Natural killer cell (primary cell): ENCODE measurements around the gene SLC26A4. TPM values are rescaled to one million over a fixed set of nuclear protein-coding genes. Genes with fewer than 3 reads are reported as not detected.

ENCODE experiments used
- ATAC-seq, 3 donors: fragments of 150-1000 bp in 2 of 3; fragments of 200-7000 bp in 1 of 3; cut with Tn5 transposase; 1 replicate in 1 of 3; 2 replicates in 2 of 3; pipeline ENCODE4 v1.10.0; 2021; ENCODE audit warnings: mild to moderate bottlenecking in 2 of 3, moderate library complexity in 2 of 3
- DNase-seq, 2 donors: peaks; one replicate each; pipeline versions ENCODE4 v3.0.0 to v3.0.0-alpha.2; 2013 to 2021; ENCODE audit warnings: mixed read lengths in 1 of 2
- H3K27ac ChIP-seq: one replicate; pipeline ENCODE4 v1.5.1; 2013; ENCODE audit warnings: mild to moderate bottlenecking, low read length
- H3K27me3 ChIP-seq: one replicate; pipeline ENCODE4 v1.6.1; 2013; ENCODE audit warnings: low read length; ENCODE audit not compliant: control insufficient read depth, insufficient read depth
- H3K36me3 ChIP-seq: one replicate; pipeline ENCODE4 v1.6.1; 2013; ENCODE audit warnings: low read length; ENCODE audit not compliant: control insufficient read depth, insufficient read depth
- H3K4me1 ChIP-seq: one replicate; pipeline ENCODE4 v1.6.1; 2013; ENCODE audit warnings: low read length; ENCODE audit not compliant: control insufficient read depth, insufficient read depth
- H3K4me3 ChIP-seq: one replicate; pipeline ENCODE4 v1.5.1; 2013; ENCODE audit warnings: low read length
- H3K9me3 ChIP-seq: one replicate; pipeline ENCODE4 v1.6.1; 2013; ENCODE audit warnings: low read length; ENCODE audit not compliant: control insufficient read depth, insufficient read depth
- H3K27ac Mint-ChIP-seq, 2 donors: one replicate each; pipeline ENCODE4 v1.8.0; 2022; ENCODE audit warnings: mild to moderate bottlenecking in 2 of 2, mixed read lengths in 2 of 2, moderate library complexity in 1 of 2
- H3K27me3 Mint-ChIP-seq, 2 donors: one replicate each; pipeline ENCODE4 v1.8.0; 2022; ENCODE audit warnings: low read depth in 2 of 2, mixed read lengths in 2 of 2
- H3K36me3 Mint-ChIP-seq: one replicate; pipeline ENCODE4 v1.8.0; 2022; ENCODE audit warnings: mixed read lengths
- H3K4me1 Mint-ChIP-seq, 2 donors: one replicate each; pipeline ENCODE4 v1.8.0; 2022; ENCODE audit warnings: mixed read lengths in 2 of 2
- H3K4me3 Mint-ChIP-seq: one replicate; pipeline ENCODE4 v1.8.0; 2022; ENCODE audit warnings: mild to moderate bottlenecking, moderate library complexity, mixed read lengths
- H3K9me3 Mint-ChIP-seq, 2 donors: one replicate each; pipeline ENCODE4 v1.8.0; 2022; ENCODE audit warnings: mixed read lengths in 2 of 2
- WGBS: methylation state at CpG from one replicate; pipeline ENCODE4 v1.1.7; 2013; ENCODE audit warnings: missing lambda C conversion rate; ENCODE audit not compliant: insufficient coverage; 5-methylcytosine and 5-hydroxymethylcytosine counted together
- intact Hi-C: fragments of 100-400 bp; cut with micrococcal nuclease; formaldehyde crosslinking; loops from one replicate; pipeline ENCODE4 v1.14.2; 2022
- total RNA-seq, 4 donors: library from RNA; stranded (reverse); fragments of 120-200 nt in 1 of 4; gene quantifications; one replicate each; pipeline versions ENCODE4 v1.2.3 to v1.2.4, GENCODE V29; 2013 to 2022
- TF ChIP-seq, protein P1 (sequence below): fragments of 200-600 bp; IDR thresholded peaks from one replicate; pipeline ENCODE4 v1.8.0; 2022; ENCODE audit warnings: antibody characterized with exemption

SLC26A4 gene
- total RNA-seq, 3 donors from 2014 or later (not counting 1 experiment from before 2014, with no cell fraction given), result 0.45 TPM; not detected in 2

DNA sequence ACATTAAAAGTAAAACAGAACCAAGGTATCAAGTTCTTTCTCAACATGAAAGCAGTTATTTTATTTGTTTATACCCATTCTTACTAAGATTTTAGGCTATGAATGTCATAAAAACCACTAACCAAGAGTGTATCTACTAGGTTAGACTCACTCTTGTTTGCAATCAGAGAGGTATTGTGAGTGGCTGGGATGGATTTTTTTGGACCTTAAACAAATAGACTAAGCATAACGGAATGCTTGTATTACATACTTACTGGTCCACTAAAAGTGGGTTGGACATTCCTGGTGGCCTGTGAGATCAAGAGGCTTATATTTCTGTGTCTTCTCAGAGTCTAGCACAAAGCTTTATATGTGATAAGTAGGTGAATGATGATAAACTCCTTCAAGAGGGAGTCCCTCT lies 50.7 kb downstream of the SLC26A4 start:
- ATAC-seq (no peak), DNase-seq (no peak)
- H3K9me3 Mint-ChIP-seq, result no peaks in the 10 kb centered on the region
- Histone ChIP-seq H3K9me3 (no peaks in the 10 kb centered on the region), H3K27me3 (no peaks in the 10 kb centered on the region), H3K4me1 (no peaks in the 10 kb centered on the region), H3K4me3 (no peak overlapping the region), H3K36me3 (no peaks in the 10 kb centered on the region), H3K27ac (no peak overlapping the region)
- TF ChIP-seq, protein P1, sequence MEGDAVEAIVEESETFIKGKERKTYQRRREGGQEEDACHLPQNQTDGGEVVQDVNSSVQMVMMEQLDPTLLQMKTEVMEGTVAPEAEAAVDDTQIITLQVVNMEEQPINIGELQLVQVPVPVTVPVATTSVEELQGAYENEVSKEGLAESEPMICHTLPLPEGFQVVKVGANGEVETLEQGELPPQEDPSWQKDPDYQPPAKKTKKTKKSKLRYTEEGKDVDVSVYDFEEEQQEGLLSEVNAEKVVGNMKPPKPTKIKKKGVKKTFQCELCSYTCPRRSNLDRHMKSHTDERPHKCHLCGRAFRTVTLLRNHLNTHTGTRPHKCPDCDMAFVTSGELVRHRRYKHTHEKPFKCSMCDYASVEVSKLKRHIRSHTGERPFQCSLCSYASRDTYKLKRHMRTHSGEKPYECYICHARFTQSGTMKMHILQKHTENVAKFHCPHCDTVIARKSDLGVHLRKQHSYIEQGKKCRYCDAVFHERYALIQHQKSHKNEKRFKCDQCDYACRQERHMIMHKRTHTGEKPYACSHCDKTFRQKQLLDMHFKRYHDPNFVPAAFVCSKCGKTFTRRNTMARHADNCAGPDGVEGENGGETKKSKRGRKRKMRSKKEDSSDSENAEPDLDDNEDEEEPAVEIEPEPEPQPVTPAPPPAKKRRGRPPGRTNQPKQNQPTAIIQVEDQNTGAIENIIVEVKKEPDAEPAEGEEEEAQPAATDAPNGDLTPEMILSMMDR, result no peak
- 100% methylated on average over 1 of the region's 1 CpG for WGBS
- H3K27me3 Mint-ChIP-seq, result peaks cover 5 to 11% of the 10 kb centered on the region in 2 donors
- H3K36me3 Mint-ChIP-seq, result no peaks in the 10 kb centered on the region
- H3K27ac Mint-ChIP-seq, result no peak overlapping the region
- no peak overlapping the region for H3K4me3 Mint-ChIP-seq
- intact Hi-C loops, result no loop called here
- H3K4me1 Mint-ChIP-seq, result no peaks in the 10 kb centered on the region

DNA sequence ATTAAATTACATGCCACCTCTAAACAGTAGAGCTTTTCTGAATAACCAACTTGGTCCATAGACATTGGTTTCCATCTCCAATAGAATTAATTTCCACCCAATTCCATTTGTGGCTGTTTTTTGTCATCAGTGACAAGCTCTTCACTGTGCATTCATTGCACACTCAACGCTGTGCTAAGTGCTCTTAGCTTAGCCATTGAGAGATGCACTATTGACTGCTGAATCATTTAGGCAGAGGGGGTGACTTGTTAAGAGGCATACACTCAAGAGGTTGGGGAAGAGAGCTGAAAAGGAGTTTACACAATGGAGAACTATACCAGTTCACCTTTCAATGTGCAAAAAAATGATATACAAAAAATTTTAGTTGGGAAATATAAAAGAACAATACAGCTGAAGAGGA lies 51.4 kb downstream of the SLC26A4 start:
- Histone ChIP-seq H3K4me3 (no peak overlapping the region), H3K36me3 (no peaks in the 10 kb centered on the region), H3K4me1 (no peaks in the 10 kb centered on the region), H3K27ac (no peak overlapping the region), H3K9me3 (no peaks in the 10 kb centered on the region), H3K27me3 (no peaks in the 10 kb centered on the region)
- Mint-ChIP-seq H3K36me3 (no peaks in the 10 kb centered on the region), H3K9me3 (no peaks in the 10 kb centered on the region), H3K27ac (no peak overlapping the region), H3K4me1 (no peaks in the 10 kb centered on the region), H3K4me3 (no peak overlapping the region), H3K27me3 (peaks cover 5 to 8% of the 10 kb centered on the region in 2 donors)
- WGBS, result 100% methylated on average over 1 of the region's 1 CpG
- intact Hi-C loops, result no loop called here
- no peak for DNase-seq
- ATAC-seq, result no peak
- TF ChIP-seq, protein P1, result no peak

DNA sequence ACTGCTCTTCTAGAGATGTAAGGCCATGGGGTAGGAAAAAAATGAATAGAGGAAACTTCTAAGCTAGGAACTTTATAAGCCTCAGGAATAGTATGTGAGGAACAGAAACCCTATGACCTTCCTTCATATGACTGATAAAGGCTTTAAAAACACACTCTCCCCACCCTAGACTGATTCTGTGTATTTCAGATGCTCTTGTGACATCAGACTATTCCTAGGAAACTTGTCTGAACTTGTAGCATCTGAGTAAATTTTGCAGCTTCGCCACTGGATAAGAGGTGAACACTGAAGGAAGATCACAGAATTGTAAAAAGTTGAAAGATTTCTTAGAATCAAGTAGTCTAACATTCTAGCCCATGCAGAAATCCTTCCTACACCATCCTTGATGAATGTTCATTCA lies 52.3 kb downstream of the SLC26A4 start:
- Mint-ChIP-seq H3K4me3 (no peak overlapping the region), H3K4me1 (no peaks in the 10 kb centered on the region), H3K27ac (no peak overlapping the region), H3K9me3 (no peaks in the 10 kb centered on the region), H3K27me3 (peaks cover 0 to 8% of the 10 kb centered on the region in 2 donors), H3K36me3 (no peaks in the 10 kb centered on the region)
- no peak overlapping the region for H3K27ac ChIP-seq
- H3K9me3 ChIP-seq, result no peaks in the 10 kb centered on the region
- ATAC-seq (no peak), DNase-seq (no peak)
- no peaks in the 10 kb centered on the region for H3K36me3 ChIP-seq
- TF ChIP-seq, protein P1, result no peak
- 88% methylated on average over 1 of the region's 1 CpG for WGBS
- no peaks in the 10 kb centered on the region for H3K4me1 ChIP-seq
- intact Hi-C loops, result no loop called here
- no peak overlapping the region for H3K4me3 ChIP-seq
- H3K27me3 ChIP-seq, result no peaks in the 10 kb centered on the region

DNA sequence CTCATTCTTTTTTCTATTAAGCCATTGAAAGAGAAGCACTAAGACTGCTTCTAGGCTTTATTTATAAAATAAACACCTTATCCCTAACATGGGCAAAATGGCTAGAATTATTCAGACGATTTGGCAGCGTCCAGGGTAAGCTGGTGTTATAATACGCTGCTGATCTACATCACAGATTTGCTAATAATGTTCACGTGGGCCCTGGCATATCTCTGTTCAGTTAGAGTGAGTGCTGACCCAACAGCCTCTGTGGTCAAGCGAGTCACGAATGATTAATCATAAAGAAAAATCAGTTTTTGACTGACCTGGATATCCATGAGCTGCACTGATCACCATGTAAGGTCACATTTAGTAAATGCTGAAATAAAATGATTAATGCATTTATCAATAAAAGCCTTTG lies 54.9 kb downstream of the SLC26A4 start:
- Mint-ChIP-seq H3K4me1 (no peaks in the 10 kb centered on the region), H3K9me3 (no peaks in the 10 kb centered on the region), H3K4me3 (no peak overlapping the region), H3K27ac (no peak overlapping the region), H3K27me3 (peaks cover 8 to 13% of the 10 kb centered on the region in 2 donors), H3K36me3 (no peaks in the 10 kb centered on the region)
- no peaks in the 10 kb centered on the region for H3K36me3 ChIP-seq
- WGBS, result 91% methylated on average over 6 of the region's 6 CpGs
- no peak overlapping the region for H3K4me3 ChIP-seq
- DNase-seq (no peak), ATAC-seq (no peak)
- H3K27ac ChIP-seq, result no peak overlapping the region
- no peaks in the 10 kb centered on the region for H3K27me3 ChIP-seq
- no peaks in the 10 kb centered on the region for H3K9me3 ChIP-seq
- TF ChIP-seq, protein P1, result no peak
- intact Hi-C loops, result no loop called here
- no peaks in the 10 kb centered on the region for H3K4me1 ChIP-seq
